D721Med (cell line): ENCODE results near the gene KIAA1191.

Experiments used
- DNase-seq: peaks from one replicate; pipeline ENCODE4 v3.0.0; 2011; ENCODE audit warnings: low spot score; ENCODE audit not compliant: insufficient read length
- FAIRE-seq: peaks from 2 replicates; lab custom pipeline; 2011; peaks lifted over from hg19 to GRCh38; lab: Jason Lieb, UNC
- TF ChIP-seq, protein P1 (sequence below): IDR thresholded peaks from 2 replicates; pipeline ENCODE4 v1.5.1; 2012; ENCODE audit warnings: mild to moderate bottlenecking, control low read depth; ENCODE audit not compliant: insufficient read depth; ENCODE audit errors: missing control alignments

KIAA1191 gene

DNA sequence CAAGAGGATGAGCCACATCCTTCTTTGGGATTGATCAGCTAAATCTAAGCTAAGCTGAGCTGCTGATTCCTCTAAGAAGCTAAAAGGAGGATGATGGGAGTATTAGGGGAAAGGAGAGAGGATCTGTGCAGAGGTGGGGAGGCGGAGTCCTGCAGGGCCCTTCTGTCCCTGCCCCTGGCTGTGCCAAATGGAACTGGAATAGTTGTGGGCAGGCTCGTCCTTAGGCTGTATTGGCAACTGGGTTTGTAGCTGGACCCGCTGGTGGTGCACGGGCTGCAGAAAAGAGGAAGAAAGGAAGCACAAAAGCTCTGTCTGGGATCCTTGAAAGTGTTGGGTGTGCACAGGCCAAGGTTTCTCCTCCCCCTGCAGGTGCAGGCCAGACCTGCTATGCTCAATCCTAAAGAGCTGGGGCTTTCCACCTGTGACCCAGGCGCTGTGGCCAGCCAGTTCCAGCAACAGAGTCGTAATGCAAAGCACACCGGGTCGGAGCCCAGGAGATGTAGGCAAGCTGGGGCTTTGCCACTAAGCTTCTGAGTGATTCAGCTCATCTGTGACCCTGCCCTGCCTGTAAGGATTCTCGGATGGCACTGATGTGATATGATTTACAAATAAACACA lies 45.0 kb upstream of the KIAA1191 start:
- DNase-seq (peak; percentile 91), FAIRE-seq (peak; percentile 96)
- TF ChIP-seq, protein P1, sequence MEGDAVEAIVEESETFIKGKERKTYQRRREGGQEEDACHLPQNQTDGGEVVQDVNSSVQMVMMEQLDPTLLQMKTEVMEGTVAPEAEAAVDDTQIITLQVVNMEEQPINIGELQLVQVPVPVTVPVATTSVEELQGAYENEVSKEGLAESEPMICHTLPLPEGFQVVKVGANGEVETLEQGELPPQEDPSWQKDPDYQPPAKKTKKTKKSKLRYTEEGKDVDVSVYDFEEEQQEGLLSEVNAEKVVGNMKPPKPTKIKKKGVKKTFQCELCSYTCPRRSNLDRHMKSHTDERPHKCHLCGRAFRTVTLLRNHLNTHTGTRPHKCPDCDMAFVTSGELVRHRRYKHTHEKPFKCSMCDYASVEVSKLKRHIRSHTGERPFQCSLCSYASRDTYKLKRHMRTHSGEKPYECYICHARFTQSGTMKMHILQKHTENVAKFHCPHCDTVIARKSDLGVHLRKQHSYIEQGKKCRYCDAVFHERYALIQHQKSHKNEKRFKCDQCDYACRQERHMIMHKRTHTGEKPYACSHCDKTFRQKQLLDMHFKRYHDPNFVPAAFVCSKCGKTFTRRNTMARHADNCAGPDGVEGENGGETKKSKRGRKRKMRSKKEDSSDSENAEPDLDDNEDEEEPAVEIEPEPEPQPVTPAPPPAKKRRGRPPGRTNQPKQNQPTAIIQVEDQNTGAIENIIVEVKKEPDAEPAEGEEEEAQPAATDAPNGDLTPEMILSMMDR = no peak

DNA sequence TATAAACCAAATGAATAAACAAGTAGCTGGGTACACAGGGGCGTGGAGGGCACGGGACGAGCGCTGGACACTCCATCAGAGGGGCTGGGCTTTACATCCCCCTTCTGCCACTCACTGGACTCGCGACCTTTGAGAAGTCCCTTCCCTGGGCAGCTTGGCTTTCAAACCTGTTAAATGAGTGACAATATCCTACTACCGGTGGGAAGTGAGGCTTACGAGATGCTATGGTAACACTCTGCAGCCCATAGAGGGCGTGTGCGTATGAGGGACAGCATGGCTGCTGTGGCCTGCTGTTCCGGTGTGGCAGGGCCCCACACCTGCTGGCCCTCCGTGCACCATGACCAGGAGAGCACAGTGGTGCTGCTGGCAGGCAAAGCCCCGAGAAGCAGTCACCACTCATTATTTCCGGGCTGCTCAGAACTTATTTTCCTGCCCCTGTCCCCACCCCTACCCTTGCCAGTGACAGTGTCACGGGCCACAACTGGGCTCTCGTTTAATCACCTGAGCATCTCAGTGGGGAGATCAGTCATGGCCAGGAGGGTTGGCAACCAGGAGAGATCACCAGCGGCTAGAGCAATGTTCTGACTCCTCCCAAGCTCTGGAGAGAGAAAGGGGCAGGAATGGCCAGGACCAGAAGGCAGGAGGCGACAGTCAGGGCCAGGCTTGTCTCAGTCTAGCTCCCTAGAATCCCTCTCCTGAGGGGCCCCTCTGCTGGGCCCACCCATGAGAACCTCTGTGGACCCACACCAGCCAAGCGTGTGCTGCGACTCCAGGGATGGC lies 44.3 kb upstream of the KIAA1191 start:
- DNase-seq = no peak
- FAIRE-seq = no peak
- TF ChIP-seq, protein P1 = no peak

DNA sequence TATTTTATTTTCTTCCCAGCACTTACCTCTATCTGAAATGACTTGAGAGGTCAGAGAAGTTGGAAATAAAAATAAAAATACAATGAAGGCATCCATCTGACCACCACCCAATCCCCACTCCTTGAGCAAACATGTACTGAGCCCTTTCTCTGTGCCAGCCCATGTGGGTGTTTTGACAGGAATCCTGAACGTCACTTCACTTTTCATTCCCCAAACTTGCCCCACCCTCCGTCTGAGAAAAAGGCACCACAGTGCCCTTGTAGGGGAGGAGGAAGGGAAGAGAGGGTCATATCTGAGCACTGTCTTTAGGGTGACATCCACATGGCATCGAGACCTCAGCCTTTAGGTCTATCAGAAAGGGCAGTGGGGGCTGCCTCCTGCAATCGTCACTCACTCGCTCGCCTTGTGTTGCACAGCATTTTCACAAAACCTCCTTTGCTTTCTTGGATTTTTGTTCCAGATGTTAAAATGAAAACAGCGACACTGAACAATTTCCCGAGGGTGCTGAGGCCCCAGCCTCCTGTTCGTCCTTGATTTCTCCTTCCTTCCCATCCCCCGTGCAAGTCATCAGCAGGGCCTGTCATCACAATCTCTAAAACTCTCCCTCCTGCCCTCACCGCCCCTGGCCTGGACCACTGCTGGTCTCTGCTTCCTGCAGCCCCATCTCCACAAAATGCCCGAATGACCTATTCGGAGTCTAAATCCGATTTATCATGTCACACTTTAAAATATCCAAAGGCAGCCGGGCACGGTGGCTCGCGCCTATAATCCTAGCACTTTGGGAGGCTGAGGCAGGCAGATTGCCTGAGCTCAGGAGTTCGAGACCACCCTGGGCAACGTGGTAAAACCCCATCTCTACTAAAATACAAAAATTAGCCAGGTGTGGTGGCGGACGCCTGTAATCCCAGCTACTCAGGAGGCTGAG lies 40.0 kb upstream of the KIAA1191 start:
- FAIRE-seq (no peak), DNase-seq (no peak)
- TF ChIP-seq, protein P1 = no peak

DNA sequence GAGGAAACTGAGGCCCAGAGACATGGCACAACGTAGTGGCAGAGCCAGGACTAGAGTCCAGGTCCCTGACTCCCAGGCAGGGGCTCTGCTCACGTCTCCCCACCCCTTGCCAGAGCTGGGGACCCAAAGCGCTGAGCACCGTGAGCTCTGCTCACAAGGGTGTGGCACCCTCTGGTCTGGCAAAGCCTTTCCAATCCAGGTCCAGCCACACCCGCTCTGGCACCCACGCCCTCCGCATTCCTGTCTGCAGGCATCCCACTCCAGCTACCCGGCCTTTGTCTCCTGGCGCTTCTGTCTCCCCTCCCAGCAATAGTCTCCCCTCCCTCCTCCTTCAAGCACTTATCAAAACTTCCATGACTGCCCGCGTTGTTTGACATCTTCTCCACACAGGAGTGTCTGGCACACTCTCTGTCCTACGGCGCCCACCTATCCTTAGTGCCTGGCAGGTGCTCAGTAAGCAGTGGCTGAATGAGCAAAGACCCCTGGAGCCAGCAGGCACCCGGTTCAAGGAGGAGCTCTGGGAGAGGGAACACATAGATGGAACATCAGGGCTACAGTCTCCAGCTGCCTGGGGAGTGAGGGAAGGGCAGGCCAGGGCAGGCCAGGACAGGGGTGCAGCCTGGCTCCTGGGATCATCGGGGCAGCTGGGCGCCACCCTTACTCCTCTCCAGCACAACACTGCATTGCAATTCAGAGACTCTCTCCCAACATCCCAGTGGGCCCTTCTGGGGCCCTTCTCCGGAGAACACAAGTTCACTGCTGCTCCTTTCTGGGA lies 39.0 kb upstream of the KIAA1191 start:
- TF ChIP-seq, protein P1 = no peak
- DNase-seq = no peak
- no peak for FAIRE-seq

DNA sequence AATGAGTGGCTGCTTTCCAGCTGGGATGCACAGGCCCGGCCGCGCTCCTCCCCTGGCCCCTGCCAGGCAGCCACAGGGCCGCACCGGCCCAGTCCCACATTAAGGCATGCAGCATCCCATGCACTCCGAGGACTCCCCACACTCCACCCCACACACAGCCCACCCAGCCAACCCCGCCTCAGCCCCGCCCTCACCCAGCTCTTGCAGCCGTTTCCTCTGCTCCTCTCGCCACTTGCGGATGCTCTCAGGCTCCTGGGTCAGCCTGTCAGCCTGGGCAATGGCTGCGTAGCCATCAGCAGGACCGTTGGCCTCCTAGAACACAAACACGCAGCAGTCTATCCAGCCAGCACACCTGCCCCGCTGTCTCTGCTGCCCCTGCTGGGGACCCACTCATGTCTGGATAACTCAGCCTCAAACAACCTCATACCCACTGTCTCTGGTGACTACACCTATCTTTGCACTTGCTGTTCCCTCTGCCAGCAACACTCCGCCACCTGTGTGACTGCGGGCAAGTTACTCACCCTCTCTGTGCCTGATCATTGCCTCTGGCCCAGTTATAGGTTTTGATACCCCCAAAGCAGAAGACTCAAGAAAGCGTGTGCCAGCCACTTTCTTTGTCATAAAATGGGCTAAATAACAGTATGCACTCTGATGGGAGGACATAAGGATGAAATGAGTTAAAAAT lies 36.3 kb upstream of the KIAA1191 start:
- DNase-seq = no peak
- no peak for FAIRE-seq

More for the DNA sequence above, 36.3 kb upstream of the KIAA1191 start:
- TF ChIP-seq, protein P1 = no peak
